Inferior parietal cortex (tissue), 1 donor: ENCODE measurements around the gene ITGA3.
"Not testable (repeated sequence)": the region's sequence is repeated elsewhere in the genome, so short reads cannot be mapped to it uniquely, and the experiment has no call there.

Experiments used
- DNase-seq: peaks from one replicate; pipeline ENCODE4 v3.0.0-alpha.2; 2016; ENCODE audit errors: extremely low spot score

The ITGA3 gene

GRCh38 chr17:50052822-50053653 lies 2.9 kb upstream of the ITGA3 start:
- no peak for DNase-seq

- DNase-seq: no peak
These were observed 2.3 kb upstream of the ITGA3 start for GRCh38 chr17:50053654-50053960.

GRCh38 chr17:50055055-50055425 lies 870 bp upstream of the ITGA3 start:
- DNase-seq: no peak

GRCh38 chr17:50056217-50056960 lies 479 bp downstream of the ITGA3 start:
- DNase-seq: no peak

GRCh38 chr17:50056961-50057330 lies 1.0 kb downstream of the ITGA3 start:
- no peak for DNase-seq

GRCh38 chr17:50057521-50057991 lies 1.6 kb downstream of the ITGA3 start:
- DNase-seq: no peak

- no peak for DNase-seq
These were observed 2.5 kb downstream of the ITGA3 start for GRCh38 chr17:50058296-50058953.

GRCh38 chr17:50059256-50059655 lies 3.3 kb downstream of the ITGA3 start:
- DNase-seq: no peak

GRCh38 chr17:50059759-50060273 lies 3.9 kb downstream of the ITGA3 start:
- no peak for DNase-seq

- DNase-seq: no peak
These were observed 5.2 kb downstream of the ITGA3 start for GRCh38 chr17:50060951-50061712.

- DNase-seq: not testable (repeated sequence)
These were observed 5.8 kb downstream of the ITGA3 start for GRCh38 chr17:50061713-50062045.

- no peak for DNase-seq
These were observed 6.7 kb downstream of the ITGA3 start for GRCh38 chr17:50062293-50063243.

GRCh38 chr17:50063561-50064252 lies 7.8 kb downstream of the ITGA3 start:
- no peak for DNase-seq

GRCh38 chr17:50064253-50065001 lies 8.5 kb downstream of the ITGA3 start:
- DNase-seq: no peak

- no peak for DNase-seq
These were observed 9.1 kb downstream of the ITGA3 start for GRCh38 chr17:50065056-50065455.

GRCh38 chr17:50066995-50067394 lies 11.1 kb downstream of the ITGA3 start:
- DNase-seq: no peak

- no peak for DNase-seq
These were observed 12.1 kb downstream of the ITGA3 start for GRCh38 chr17:50067996-50068395.

- DNase-seq: no peak
These were observed 15.2 kb downstream of the ITGA3 start for GRCh38 chr17:50070908-50071680.

GRCh38 chr17:50071692-50072091 lies 15.8 kb downstream of the ITGA3 start:
- DNase-seq: no peak
